ENCODE measurements around the gene NOTCH2. TPM values are rescaled to one million over a fixed set of nuclear protein-coding genes. Genes with fewer than 3 reads are reported as not detected.
"Not testable (repeated sequence)": the region's sequence is repeated elsewhere in the genome, so short reads cannot be mapped to it uniquely, and the experiment has no call there.

Gene NOTCH2
- total RNA-seq, 2 donors from 2014 or later: 71.2 to 73.0 TPM

DNA sequence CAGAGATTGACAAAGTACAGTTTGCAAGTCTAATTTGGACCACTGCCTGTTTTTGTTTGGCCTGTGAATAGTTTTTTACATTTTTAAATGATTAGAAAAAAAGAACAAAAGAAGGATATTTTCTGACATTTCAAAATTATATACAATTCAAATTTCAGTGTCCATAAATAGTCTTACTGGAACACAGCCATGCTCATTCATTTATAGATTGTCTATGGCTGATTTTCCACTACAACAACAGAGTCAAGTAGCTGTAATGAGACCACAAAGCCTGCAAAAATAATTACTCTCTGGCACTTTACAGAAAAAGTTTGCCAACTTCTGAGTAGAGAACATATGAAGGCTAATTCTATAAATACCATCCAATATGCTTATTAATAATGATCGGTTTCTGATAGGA is 61.1 kb downstream of the NOTCH2 start:
- H3K9me3 ChIP-seq (ENCODE audit: control insufficient read depth, low read length, poor library complexity, severe bottlenecking); H3K36me3 Mint-ChIP-seq (ENCODE audit: low read depth); H3K27ac Mint-ChIP-seq; H3K4me3 Mint-ChIP-seq; DNase-seq; H3K27me3 Mint-ChIP-seq; ATAC-seq; H3K4me1 Mint-ChIP-seq: not testable (repeated sequence)

DNA sequence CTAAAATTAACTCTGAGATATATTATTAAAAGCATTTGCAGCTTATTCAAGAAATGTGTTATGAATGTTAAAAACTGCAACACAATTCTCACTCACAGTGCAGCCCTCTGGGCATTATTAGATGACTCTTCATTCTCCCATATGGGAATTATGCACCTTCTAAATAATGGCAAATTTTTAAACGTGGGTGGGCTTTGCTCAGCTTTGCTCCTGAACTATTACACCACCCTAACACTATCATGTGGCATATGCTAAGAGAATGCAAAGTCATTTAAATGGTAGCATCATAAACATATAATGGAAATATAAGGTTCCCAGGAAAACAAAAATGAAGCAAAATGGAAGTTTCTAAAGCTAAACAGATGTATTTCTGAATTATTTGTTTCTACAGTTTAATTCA is 61.6 kb downstream of the NOTCH2 start:
- H3K27me3 Mint-ChIP-seq; H3K4me1 Mint-ChIP-seq; H3K9me3 ChIP-seq (ENCODE audit: control insufficient read depth, low read length, poor library complexity, severe bottlenecking); H3K36me3 Mint-ChIP-seq (ENCODE audit: low read depth); H3K4me3 Mint-ChIP-seq; DNase-seq; ATAC-seq; H3K27ac Mint-ChIP-seq: not testable (repeated sequence)

DNA sequence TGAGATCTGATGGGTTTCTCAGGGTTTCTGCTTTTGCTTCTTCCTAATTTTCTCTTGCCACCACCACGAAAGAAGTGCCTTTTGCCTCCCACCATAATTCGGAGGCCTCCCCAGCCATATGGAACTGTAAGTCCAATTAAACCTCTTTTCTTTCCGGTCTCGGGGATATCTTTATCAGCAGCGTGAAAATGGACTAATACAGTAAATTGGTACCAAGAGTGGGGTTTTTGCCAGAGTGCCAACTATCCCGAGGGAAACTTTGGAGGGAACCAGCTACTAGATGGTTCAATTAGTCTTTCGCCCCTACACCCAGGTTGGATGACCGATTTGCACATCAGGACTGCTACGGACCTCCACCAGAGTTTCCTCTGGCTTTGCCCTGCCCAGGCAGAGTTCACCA is 68.4 kb downstream of the NOTCH2 start:
- ATAC-seq; H3K27ac Mint-ChIP-seq; DNase-seq; H3K4me1 Mint-ChIP-seq; H3K9me3 ChIP-seq (ENCODE audit: control insufficient read depth, low read length, poor library complexity, severe bottlenecking); H3K27me3 Mint-ChIP-seq; H3K4me3 Mint-ChIP-seq; H3K36me3 Mint-ChIP-seq (ENCODE audit: low read depth): not testable (repeated sequence)

GRCh38 chr1:119996731-119997312 is 72.6 kb downstream of the NOTCH2 start:
- not testable (repeated sequence) for DNase-seq; H3K4me3 Mint-ChIP-seq; H3K27me3 Mint-ChIP-seq; H3K4me1 Mint-ChIP-seq; H3K9me3 ChIP-seq (ENCODE audit: control insufficient read depth, low read length, poor library complexity, severe bottlenecking); ATAC-seq; H3K36me3 Mint-ChIP-seq (ENCODE audit: low read depth)
- H3K27ac Mint-ChIP-seq: peak overlapping the region; percentile 39

DNA sequence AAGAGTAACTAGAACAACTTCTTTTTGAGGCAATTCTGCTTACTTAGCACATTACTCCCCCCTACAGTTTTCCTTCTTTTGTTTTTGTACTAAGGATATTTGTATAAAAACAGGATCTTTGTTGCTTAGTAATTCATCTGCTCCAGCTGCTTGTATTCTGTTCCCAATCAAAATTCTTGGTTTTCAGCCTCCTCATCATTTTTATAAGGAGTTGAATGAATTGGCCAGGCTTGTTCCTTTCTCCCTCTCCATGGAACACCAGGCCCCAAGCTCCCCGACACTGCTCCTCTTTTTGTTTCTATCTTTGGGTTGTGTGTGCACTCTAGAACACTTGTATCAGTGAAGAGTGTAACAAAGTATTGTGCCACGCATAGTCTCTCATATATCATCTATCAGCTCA is 73.5 kb downstream of the NOTCH2 start:
- not testable (repeated sequence) for H3K4me1 Mint-ChIP-seq; H3K9me3 ChIP-seq (ENCODE audit: control insufficient read depth, low read length, poor library complexity, severe bottlenecking); H3K36me3 Mint-ChIP-seq (ENCODE audit: low read depth); H3K27ac Mint-ChIP-seq; ATAC-seq; H3K4me3 Mint-ChIP-seq; DNase-seq; H3K27me3 Mint-ChIP-seq

GRCh38 chr1:119988306-119989062 is 81.0 kb downstream of the NOTCH2 start:
- Mint-ChIP-seq H3K4me3 (peak overlapping the region; percentile 56), H3K27me3 (no peaks in the 10 kb centered on the region), H3K4me1 (peaks cover 32% of the 10 kb centered on the region), H3K36me3 (ENCODE audit: low read depth) (peaks cover 22% of the 10 kb centered on the region), H3K27ac (peak overlapping the region; percentile 95)
- peak; percentile 40 for ATAC-seq
- no peaks in the 10 kb centered on the region for H3K9me3 ChIP-seq (ENCODE audit: control insufficient read depth, low read length, poor library complexity, severe bottlenecking)
- DNase-seq: no peak

GRCh38 chr1:119987686-119988085 is 81.8 kb downstream of the NOTCH2 start:
- Mint-ChIP-seq H3K36me3 (ENCODE audit: low read depth) (peaks cover 22% of the 10 kb centered on the region), H3K4me1 (peaks cover 32% of the 10 kb centered on the region), H3K4me3 (peak overlapping the region; percentile 56), H3K27me3 (no peaks in the 10 kb centered on the region), H3K27ac (peak overlapping the region; percentile 95)
- ATAC-seq: peak; percentile 67
- no peak for DNase-seq
- no peaks in the 10 kb centered on the region for H3K9me3 ChIP-seq (ENCODE audit: control insufficient read depth, low read length, poor library complexity, severe bottlenecking)

DNA sequence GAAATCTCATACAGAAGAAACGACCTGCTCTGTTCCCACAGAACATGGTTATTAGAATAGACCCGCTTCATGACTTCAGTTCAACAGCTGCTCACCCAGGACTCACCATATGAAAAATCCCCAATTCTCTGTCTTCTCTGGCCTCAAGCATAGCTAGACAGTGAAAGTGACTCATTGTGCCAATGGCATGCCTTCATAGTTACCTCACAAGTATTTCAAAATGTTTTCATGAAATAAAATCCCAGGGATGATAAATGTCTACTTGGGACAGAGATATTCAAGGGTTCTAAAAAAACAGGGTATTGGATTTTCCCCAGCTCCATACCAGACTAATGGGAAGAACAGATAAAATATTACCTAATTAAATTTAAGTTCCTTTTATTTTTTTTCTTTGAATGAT is 82.3 kb downstream of the NOTCH2 start:
- ATAC-seq (peak; percentile 57), DNase-seq (no peak)
- H3K27me3 Mint-ChIP-seq: no peaks in the 10 kb centered on the region
- H3K4me1 Mint-ChIP-seq: peaks cover 34% of the 10 kb centered on the region
- no peak overlapping the region for H3K4me3 Mint-ChIP-seq
- peak overlapping the region; percentile 95 for H3K27ac Mint-ChIP-seq
- H3K36me3 Mint-ChIP-seq (ENCODE audit: low read depth): peaks cover 22% of the 10 kb centered on the region
- H3K9me3 ChIP-seq (ENCODE audit: control insufficient read depth, low read length, poor library complexity, severe bottlenecking): no peaks in the 10 kb centered on the region

GRCh38 chr1:119986007-119986497 is 83.4 kb downstream of the NOTCH2 start:
- DNase-seq: no peak
- Mint-ChIP-seq H3K27ac (peak overlapping the region; percentile 57), H3K36me3 (ENCODE audit: low read depth) (peaks cover 22% of the 10 kb centered on the region), H3K4me1 (peaks cover 34% of the 10 kb centered on the region), H3K27me3 (no peaks in the 10 kb centered on the region), H3K4me3 (no peak overlapping the region)
- no peaks in the 10 kb centered on the region for H3K9me3 ChIP-seq (ENCODE audit: control insufficient read depth, low read length, poor library complexity, severe bottlenecking)
- no peak for ATAC-seq

DNA sequence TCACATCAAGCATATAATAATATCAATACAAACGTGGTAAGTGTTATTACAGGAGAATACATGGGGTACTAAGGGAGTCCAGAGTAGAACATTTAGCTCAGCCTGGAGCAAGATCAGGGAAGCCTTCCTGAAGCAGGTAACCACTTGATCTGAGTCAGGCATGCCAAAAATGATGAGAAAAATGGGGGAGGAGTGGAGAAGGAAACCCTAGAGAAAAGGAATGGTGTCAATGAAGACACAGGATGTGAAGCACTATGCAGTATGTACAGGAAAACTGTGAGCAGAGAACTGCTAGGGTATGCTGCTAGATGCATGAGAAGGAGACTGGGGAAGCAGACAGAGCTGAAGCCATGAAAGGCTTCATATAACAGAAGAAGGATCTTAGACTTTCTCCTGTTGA is 84.7 kb downstream of the NOTCH2 start:
- DNase-seq: no peak
- H3K27me3 Mint-ChIP-seq: no peaks in the 10 kb centered on the region
- H3K27ac Mint-ChIP-seq: peak overlapping the region; percentile 57
- peaks cover 22% of the 10 kb centered on the region for H3K36me3 Mint-ChIP-seq (ENCODE audit: low read depth)
- peaks cover 34% of the 10 kb centered on the region for H3K4me1 Mint-ChIP-seq
- H3K9me3 ChIP-seq (ENCODE audit: control insufficient read depth, low read length, poor library complexity, severe bottlenecking): no peaks in the 10 kb centered on the region
- H3K4me3 Mint-ChIP-seq: no peak overlapping the region
- no peak for ATAC-seq

DNA sequence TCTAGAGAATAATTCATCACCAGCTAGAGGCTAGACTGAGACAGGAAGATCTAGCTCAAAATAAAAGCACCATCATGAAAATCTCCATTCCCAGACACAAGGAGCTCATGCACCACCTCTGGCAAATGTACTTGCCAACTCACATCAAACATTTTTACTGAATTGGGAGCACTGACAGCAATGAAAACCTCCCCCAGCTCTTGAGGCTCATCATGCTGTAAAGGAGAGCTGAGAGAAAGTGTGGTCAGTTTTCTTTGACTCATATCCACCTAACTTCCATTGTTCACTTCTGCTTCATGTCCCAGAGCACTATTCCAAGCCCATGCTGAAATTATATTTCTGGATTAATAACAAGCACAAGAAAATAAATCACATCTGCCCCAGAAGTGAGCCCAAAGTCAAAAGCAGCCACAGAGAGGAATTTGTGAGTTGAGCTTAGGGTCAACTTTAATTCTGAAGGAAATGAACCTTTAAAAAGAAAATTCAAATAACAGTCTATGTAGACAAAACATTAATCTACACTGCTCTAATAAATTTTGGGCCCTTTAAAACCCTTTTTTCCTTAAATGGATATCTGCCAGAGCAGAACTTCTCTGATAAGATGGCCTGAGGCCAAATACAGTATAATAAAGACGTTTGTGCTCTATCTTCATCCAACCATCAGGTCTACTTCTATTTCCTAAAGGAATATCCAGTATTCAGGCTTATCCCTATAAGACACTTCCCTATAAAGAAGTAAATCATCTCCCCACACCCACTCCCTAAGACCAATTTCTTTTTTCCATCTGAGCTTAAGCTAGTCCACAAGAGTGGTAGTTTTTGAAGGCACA is 87.3 kb downstream of the NOTCH2 start:
- no peak for ATAC-seq
- H3K4me1 Mint-ChIP-seq: peaks cover 27% of the 10 kb centered on the region
- H3K36me3 Mint-ChIP-seq (ENCODE audit: low read depth): peaks cover 21% of the 10 kb centered on the region
- no peak overlapping the region for H3K27ac Mint-ChIP-seq
- no peak overlapping the region for H3K4me3 Mint-ChIP-seq
- no peak for DNase-seq
- no peaks in the 10 kb centered on the region for H3K9me3 ChIP-seq (ENCODE audit: control insufficient read depth, low read length, poor library complexity, severe bottlenecking)
- H3K27me3 Mint-ChIP-seq: no peaks in the 10 kb centered on the region

- H3K36me3 Mint-ChIP-seq (ENCODE audit: low read depth): peaks cover 16% of the 10 kb centered on the region
- DNase-seq (no peak), ATAC-seq (no peak)
- H3K4me1 Mint-ChIP-seq: peaks cover 22% of the 10 kb centered on the region
- no peaks in the 10 kb centered on the region for H3K27me3 Mint-ChIP-seq
- H3K4me3 Mint-ChIP-seq: no peak overlapping the region
- no peak overlapping the region for H3K27ac Mint-ChIP-seq
- H3K9me3 ChIP-seq (ENCODE audit: control insufficient read depth, low read length, poor library complexity, severe bottlenecking): no peaks in the 10 kb centered on the region
These were observed 88.0 kb downstream of the NOTCH2 start for GRCh38 chr1:119981496-119981895.

- Mint-ChIP-seq H3K4me1 (peaks cover 23% of the 10 kb centered on the region), H3K27ac (peak overlapping the region; percentile 71), H3K4me3 (no peak overlapping the region), H3K36me3 (ENCODE audit: low read depth) (peaks cover 6% of the 10 kb centered on the region), H3K27me3 (no peaks in the 10 kb centered on the region)
- DNase-seq (no peak), ATAC-seq (no peak)
- no peaks in the 10 kb centered on the region for H3K9me3 ChIP-seq (ENCODE audit: control insufficient read depth, low read length, poor library complexity, severe bottlenecking)
These were observed 91.4 kb downstream of the NOTCH2 start for GRCh38 chr1:119978018-119978505.

Measured in T-helper 17 cell (primary cell).